ENCODE data around the gene OR6V1.
"Not testable (repeated sequence)": the region's sequence is repeated elsewhere in the genome, so short reads cannot be mapped to it uniquely, and the experiment has no call there.

OR6V1 gene

DNA sequence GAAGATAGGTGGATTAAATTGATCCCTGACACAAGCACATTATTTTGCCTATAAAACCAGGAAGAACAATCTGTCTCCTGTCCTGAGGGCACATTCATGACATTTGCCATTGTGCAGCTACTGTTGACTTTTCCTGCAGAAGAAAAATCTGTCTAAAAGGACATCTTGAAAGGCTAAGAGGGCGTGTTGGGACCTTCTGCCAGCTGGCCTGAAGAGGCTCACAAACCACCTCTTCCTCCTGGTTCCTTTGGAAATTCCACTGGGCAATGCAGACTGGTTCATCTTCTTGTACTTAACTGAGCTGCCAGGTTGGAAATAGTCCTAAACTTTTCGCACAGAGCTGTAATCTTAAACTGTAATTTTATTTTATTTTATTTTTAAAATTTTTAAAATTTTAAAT, 44.0 kb downstream of the OR6V1 start:
- DNase-seq (ENCODE audit: low spot score), result no peak
- TF ChIP-seq, protein P1, sequence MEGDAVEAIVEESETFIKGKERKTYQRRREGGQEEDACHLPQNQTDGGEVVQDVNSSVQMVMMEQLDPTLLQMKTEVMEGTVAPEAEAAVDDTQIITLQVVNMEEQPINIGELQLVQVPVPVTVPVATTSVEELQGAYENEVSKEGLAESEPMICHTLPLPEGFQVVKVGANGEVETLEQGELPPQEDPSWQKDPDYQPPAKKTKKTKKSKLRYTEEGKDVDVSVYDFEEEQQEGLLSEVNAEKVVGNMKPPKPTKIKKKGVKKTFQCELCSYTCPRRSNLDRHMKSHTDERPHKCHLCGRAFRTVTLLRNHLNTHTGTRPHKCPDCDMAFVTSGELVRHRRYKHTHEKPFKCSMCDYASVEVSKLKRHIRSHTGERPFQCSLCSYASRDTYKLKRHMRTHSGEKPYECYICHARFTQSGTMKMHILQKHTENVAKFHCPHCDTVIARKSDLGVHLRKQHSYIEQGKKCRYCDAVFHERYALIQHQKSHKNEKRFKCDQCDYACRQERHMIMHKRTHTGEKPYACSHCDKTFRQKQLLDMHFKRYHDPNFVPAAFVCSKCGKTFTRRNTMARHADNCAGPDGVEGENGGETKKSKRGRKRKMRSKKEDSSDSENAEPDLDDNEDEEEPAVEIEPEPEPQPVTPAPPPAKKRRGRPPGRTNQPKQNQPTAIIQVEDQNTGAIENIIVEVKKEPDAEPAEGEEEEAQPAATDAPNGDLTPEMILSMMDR (IDR thresholded peaks at IDR 0.05; ENCODE audit: borderline replicate concordance, control extremely low read depth, extremely low read depth, insufficient read depth, missing control alignments), result no peak
- in situ Hi-C loops (cut with MboI; ENCODE audit: low sequenced_read_pairs, unreplicated experiment), result no loop called here

DNA sequence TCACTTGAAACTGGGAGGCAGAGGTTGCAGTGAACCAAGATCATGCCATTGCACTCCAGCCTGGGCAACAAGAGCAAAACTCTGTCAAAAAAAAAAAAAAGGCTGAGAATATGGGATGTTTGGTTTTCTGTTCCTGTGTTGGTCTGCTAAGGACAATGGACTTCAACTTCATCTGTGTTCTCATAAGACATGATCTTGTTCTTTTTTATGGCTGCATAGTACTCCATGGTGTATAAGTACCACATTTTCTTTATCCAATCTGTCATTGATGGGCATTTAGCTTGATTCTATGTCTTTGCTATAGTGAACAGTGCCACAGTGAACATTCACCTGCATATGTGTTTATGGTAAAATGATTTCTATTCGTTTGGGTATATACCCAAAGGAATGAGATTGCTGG, 47.4 kb downstream of the OR6V1 start:
- in situ Hi-C loops (cut with MboI; ENCODE audit: low sequenced_read_pairs, unreplicated experiment); DNase-seq (ENCODE audit: low spot score): not testable (repeated sequence)
